HG03060 (cell line): ENCODE results near the gene STKLD1.
"Not testable (repeated sequence)": the region's sequence is repeated elsewhere in the genome, so short reads cannot be mapped to it uniquely, and the experiment has no call there.

ENCODE experiments used
- ATAC-seq: cut with Tn5 transposase; IDR thresholded peaks from one replicate; pipeline ENCODE4 v1.9.1; 2021; ENCODE audit warnings: low read depth, moderate number of reproducible peaks; ENCODE audit not compliant: unreplicated experiment

The STKLD1 gene

GRCh38 chr9:133436681-133437080 lies 60.5 kb downstream of the STKLD1 start:
- no peak for ATAC-seq

- no peak for ATAC-seq
Observed at GRCh38 chr9:133437753-133438531, 61.8 kb downstream of the STKLD1 start.

GRCh38 chr9:133439337-133439736 lies 63.2 kb downstream of the STKLD1 start:
- ATAC-seq: no peak

GRCh38 chr9:133440874-133441273 lies 64.7 kb downstream of the STKLD1 start:
- no peak for ATAC-seq

GRCh38 chr9:133441571-133441970 lies 65.4 kb downstream of the STKLD1 start:
- no peak for ATAC-seq

GRCh38 chr9:133443248-133443647 lies 67.1 kb downstream of the STKLD1 start:
- ATAC-seq: no peak

GRCh38 chr9:133443982-133444381 lies 67.8 kb downstream of the STKLD1 start:
- no peak for ATAC-seq

GRCh38 chr9:133445293-133445969 lies 69.3 kb downstream of the STKLD1 start:
- ATAC-seq: no peak

- no peak for ATAC-seq
Observed at GRCh38 chr9:133448487-133448972, 72.4 kb downstream of the STKLD1 start.

- ATAC-seq: no peak
Observed at GRCh38 chr9:133449760-133450159, 73.6 kb downstream of the STKLD1 start.

- not testable (repeated sequence) for ATAC-seq
Observed at GRCh38 chr9:133451865-133452264, 75.7 kb downstream of the STKLD1 start.

GRCh38 chr9:133452562-133452961 lies 76.4 kb downstream of the STKLD1 start:
- no peak for ATAC-seq

- ATAC-seq: no peak
Observed at GRCh38 chr9:133453651-133454050, 77.5 kb downstream of the STKLD1 start.

GRCh38 chr9:133454325-133454724 lies 78.2 kb downstream of the STKLD1 start:
- no peak for ATAC-seq

GRCh38 chr9:133454943-133455673 lies 78.9 kb downstream of the STKLD1 start:
- no peak for ATAC-seq
